ENCODE results near the gene P3H4. TPM values are rescaled to one million over a fixed set of nuclear protein-coding genes. Genes with fewer than 3 reads are reported as not detected.
"Not testable (repeated sequence)": the region's sequence is repeated elsewhere in the genome, so short reads cannot be mapped to it uniquely, and the experiment has no call there.

The P3H4 gene
- total RNA-seq, 2 experiments from 2014 or later: 2.1 to 3.0 TPM

- CTCF ChIA-PET: interaction anchor here (0.8 to 1.5 kb wide), 5 partner anchors 23 to 139 kb away, joined by 3 to 5 read pairs (median 4); partner anchors contain the start of genes KLHL11 and P3H4
- H3K36me3 Mint-ChIP-seq: peaks cover 14% of the 10 kb centered on the region
- peaks cover 15% of the 10 kb centered on the region for H3K4me1 Mint-ChIP-seq
- H3K9me3 Mint-ChIP-seq (ENCODE audit: low read depth): no peaks in the 10 kb centered on the region
- H3K4me3 Mint-ChIP-seq: peak overlapping the region; percentile 77
- DNase-seq (no peak), ATAC-seq (no peak)
- H3K27me3 Mint-ChIP-seq: peaks cover 5% of the 10 kb centered on the region
- no peak overlapping the region for H3K27ac Mint-ChIP-seq
Observed at GRCh38 chr17:41835214-41835799, 23.6 kb upstream of the P3H4 start.

- H3K36me3 Mint-ChIP-seq: peaks cover 16% of the 10 kb centered on the region
- DNase-seq; H3K4me3 Mint-ChIP-seq; ATAC-seq; H3K4me1 Mint-ChIP-seq; H3K27ac Mint-ChIP-seq; H3K9me3 Mint-ChIP-seq (ENCODE audit: low read depth); H3K27me3 Mint-ChIP-seq: not testable (repeated sequence)
- CTCF ChIA-PET: interaction anchor here (0.8 to 0.9 kb wide), 2 partner anchors 19 to 29 kb away, joined by 3 read pairs; partner anchors contain the start of gene P3H4
Observed at GRCh38 chr17:41829961-41830360, 18.2 kb upstream of the P3H4 start.

- Mint-ChIP-seq H3K4me3 (no peak overlapping the region), H3K4me1 (no peaks in the 10 kb centered on the region), H3K9me3 (ENCODE audit: low read depth) (no peaks in the 10 kb centered on the region), H3K27me3 (no peaks in the 10 kb centered on the region), H3K36me3 (peaks cover 2% of the 10 kb centered on the region), H3K27ac (no peak overlapping the region)
- DNase-seq (no peak), ATAC-seq (no peak)
- CTCF ChIA-PET: interaction anchor here (0.6 kb wide), 1 partner anchor 69 kb away, joined by 3 read pairs; no protein-coding TSS in a partner anchor
Observed at GRCh38 chr17:41825175-41825845, 13.6 kb upstream of the P3H4 start.

GRCh38 chr17:41824086-41824485 lies 12.3 kb upstream of the P3H4 start:
- Mint-ChIP-seq H3K9me3 (ENCODE audit: low read depth) (no peaks in the 10 kb centered on the region), H3K4me1 (no peaks in the 10 kb centered on the region), H3K27me3 (no peaks in the 10 kb centered on the region), H3K4me3 (no peak overlapping the region), H3K27ac (no peak overlapping the region), H3K36me3 (no peaks in the 10 kb centered on the region)
- CTCF ChIA-PET: no interaction called here
- ATAC-seq: no peak
- DNase-seq: no peak

GRCh38 chr17:41823580-41823979 lies 11.8 kb upstream of the P3H4 start:
- H3K4me1 Mint-ChIP-seq: no peaks in the 10 kb centered on the region
- CTCF ChIA-PET: no interaction called here
- H3K4me3 Mint-ChIP-seq: no peak overlapping the region
- no peaks in the 10 kb centered on the region for H3K36me3 Mint-ChIP-seq
- no peaks in the 10 kb centered on the region for H3K9me3 Mint-ChIP-seq (ENCODE audit: low read depth)
- ATAC-seq (no peak), DNase-seq (no peak)
- no peaks in the 10 kb centered on the region for H3K27me3 Mint-ChIP-seq
- no peak overlapping the region for H3K27ac Mint-ChIP-seq

- Mint-ChIP-seq H3K27me3 (no peaks in the 10 kb centered on the region), H3K9me3 (ENCODE audit: low read depth) (no peaks in the 10 kb centered on the region), H3K4me1 (no peaks in the 10 kb centered on the region), H3K36me3 (no peaks in the 10 kb centered on the region), H3K4me3 (no peak overlapping the region), H3K27ac (no peak overlapping the region)
- DNase-seq (no peak), ATAC-seq (no peak)
- CTCF ChIA-PET: interaction anchor here (1.1 kb wide), 1 partner anchor 18 kb away, joined by 3 read pairs; no protein-coding TSS in a partner anchor
Observed at GRCh38 chr17:41823141-41823524, 11.4 kb upstream of the P3H4 start.

GRCh38 chr17:41822216-41823140 lies 10.7 kb upstream of the P3H4 start:
- ATAC-seq: no peak
- no peaks in the 10 kb centered on the region for H3K27me3 Mint-ChIP-seq
- no peaks in the 10 kb centered on the region for H3K9me3 Mint-ChIP-seq (ENCODE audit: low read depth)
- H3K27ac Mint-ChIP-seq: no peak overlapping the region
- no peaks in the 10 kb centered on the region for H3K4me1 Mint-ChIP-seq
- CTCF ChIA-PET: interaction anchor here (0.9 to 1.1 kb wide), 2 partner anchors 17 to 20 kb away, joined by 3 read pairs; no protein-coding TSS in a partner anchor
- no peaks in the 10 kb centered on the region for H3K36me3 Mint-ChIP-seq
- no peak for DNase-seq
- no peak overlapping the region for H3K4me3 Mint-ChIP-seq

- CTCF ChIA-PET: interaction anchor here (0.9 to 1.1 kb wide), 2 partner anchors 16 to 20 kb away, joined by 3 read pairs; no protein-coding TSS in a partner anchor
- Mint-ChIP-seq H3K4me3 (no peak overlapping the region), H3K27me3 (no peaks in the 10 kb centered on the region), H3K9me3 (ENCODE audit: low read depth) (no peaks in the 10 kb centered on the region), H3K36me3 (no peaks in the 10 kb centered on the region), H3K4me1 (no peaks in the 10 kb centered on the region), H3K27ac (no peak overlapping the region)
- ATAC-seq (no peak), DNase-seq (no peak)
Observed at GRCh38 chr17:41821776-41822175, 10.0 kb upstream of the P3H4 start.

GRCh38 chr17:41818024-41818423 lies 6.3 kb upstream of the P3H4 start:
- Mint-ChIP-seq H3K4me1 (peaks cover 2% of the 10 kb centered on the region), H3K36me3 (no peaks in the 10 kb centered on the region), H3K27ac (no peak overlapping the region), H3K9me3 (ENCODE audit: low read depth) (no peaks in the 10 kb centered on the region), H3K4me3 (no peak overlapping the region), H3K27me3 (peaks cover 5% of the 10 kb centered on the region)
- no peak for DNase-seq
- ATAC-seq: no peak
- CTCF ChIA-PET: no interaction called here

- Mint-ChIP-seq H3K4me1 (peaks cover 8% of the 10 kb centered on the region), H3K9me3 (ENCODE audit: low read depth) (no peaks in the 10 kb centered on the region), H3K4me3 (no peak overlapping the region), H3K27me3 (peaks cover 11% of the 10 kb centered on the region), H3K36me3 (no peaks in the 10 kb centered on the region), H3K27ac (no peak overlapping the region)
- no peak for ATAC-seq
- DNase-seq: no peak
- CTCF ChIA-PET: interaction anchor here (1.1 kb wide), 1 partner anchor 16 kb away, joined by 5 read pairs; no protein-coding TSS in a partner anchor
Observed at GRCh38 chr17:41816637-41817320, 5.0 kb upstream of the P3H4 start.

- peaks cover 18% of the 10 kb centered on the region for H3K27me3 Mint-ChIP-seq
- H3K27ac Mint-ChIP-seq: no peak overlapping the region
- peaks cover 18% of the 10 kb centered on the region for H3K4me1 Mint-ChIP-seq
- no peak overlapping the region for H3K4me3 Mint-ChIP-seq
- CTCF ChIA-PET: interaction anchor here (1.7 kb wide), 1 partner anchor 12 kb away, joined by 6 read pairs; no protein-coding TSS in a partner anchor
- no peaks in the 10 kb centered on the region for H3K36me3 Mint-ChIP-seq
- no peak for ATAC-seq
- no peaks in the 10 kb centered on the region for H3K9me3 Mint-ChIP-seq (ENCODE audit: low read depth)
- no peak for DNase-seq
Observed at GRCh38 chr17:41814195-41814594, 2.4 kb upstream of the P3H4 start.

- no peak overlapping the region for H3K4me3 Mint-ChIP-seq
- ATAC-seq (no peak), DNase-seq (no peak)
- CTCF ChIA-PET: interaction anchor here (1.7 kb wide), 1 partner anchor 12 kb away, joined by 6 read pairs; no protein-coding TSS in a partner anchor
- no peak overlapping the region for H3K27ac Mint-ChIP-seq
- H3K27me3 Mint-ChIP-seq: peaks cover 18% of the 10 kb centered on the region
- H3K9me3 Mint-ChIP-seq (ENCODE audit: low read depth): no peaks in the 10 kb centered on the region
- no peaks in the 10 kb centered on the region for H3K36me3 Mint-ChIP-seq
- H3K4me1 Mint-ChIP-seq: peaks cover 18% of the 10 kb centered on the region
Observed at GRCh38 chr17:41813699-41814124, 2.0 kb upstream of the P3H4 start.
